Measurements from ENCODE around the gene SSTR3. TPM values are rescaled to one million over a fixed set of nuclear protein-coding genes. Genes with fewer than 3 reads are reported as not detected.

Gene SSTR3
- total RNA-seq, 1 donor from 2014 or later, result 2.4 TPM

- H3K27me3 Mint-ChIP-seq, result peaks cover 27% of the 10 kb centered on the region
- H3K27ac Mint-ChIP-seq, result no peak overlapping the region
- H3K36me3 Mint-ChIP-seq, result no peaks in the 10 kb centered on the region
- no peak overlapping the region for H3K4me3 Mint-ChIP-seq
- no peak for TF ChIP-seq CTCF (conservative IDR thresholded peaks at IDR 0.05)
- no peak for DNase-seq (ENCODE audit: extremely low spot score, unreplicated experiment)
- no peaks in the 10 kb centered on the region for H3K4me1 Mint-ChIP-seq (ENCODE audit: unreplicated experiment)
- peaks cover 5% of the 10 kb centered on the region for H3K9me3 Mint-ChIP-seq
Measured at GRCh38 chr22:37154925-37155712, 57.2 kb downstream of the SSTR3 start.

Other genes with a start within 250 kb of the SSTR3 start
- 30.8 and 34.0 TPM in 2 replicates for gene TST, start 193.0 kb downstream of the SSTR3 start, total RNA-seq (ENCODE audit: low replicate concordance)
- 56.6 and 71.3 TPM in 2 replicates for gene MPST, start 192.7 kb downstream of the SSTR3 start, total RNA-seq (ENCODE audit: low replicate concordance)
- 11.1 and 53.7 TPM in 2 replicates for gene KCTD17, start 160.7 kb downstream of the SSTR3 start, total RNA-seq (ENCODE audit: low replicate concordance)
- 7.6 and 14.3 TPM in 2 replicates for gene TMPRSS6, start 102.8 kb downstream of the SSTR3 start, total RNA-seq (ENCODE audit: low replicate concordance)
- gene IL2RB, start 62.6 kb downstream of the SSTR3 start, total RNA-seq (ENCODE audit: low replicate concordance), result 0.12 and 0.68 TPM in 2 replicates
- gene C1QTNF6, start 24.2 kb downstream of the SSTR3 start, total RNA-seq (ENCODE audit: low replicate concordance), result 23.2 and 26.2 TPM in 2 replicates
- 0.24 and 1.2 TPM in 2 replicates for gene RAC2, start 31.8 kb upstream of the SSTR3 start, total RNA-seq (ENCODE audit: low replicate concordance)
- gene CYTH4, start 70.0 kb upstream of the SSTR3 start, total RNA-seq (ENCODE audit: low replicate concordance), result not detected in 2 replicates
- 0.53 and 1.3 TPM in 2 replicates for gene ELFN2, start 215.0 kb upstream of the SSTR3 start, total RNA-seq (ENCODE audit: low replicate concordance)